ENCODE data around the gene CELSR1. TPM values are rescaled to one million over a fixed set of nuclear protein-coding genes. Genes with fewer than 3 reads are reported as not detected.
"Not testable (repeated sequence)": the region's sequence is repeated elsewhere in the genome, so short reads cannot be mapped to it uniquely, and the experiment has no call there.

The CELSR1 gene
- total RNA-seq, 2 experiments from 2014 or later = 0.31 to 0.33 TPM

DNA sequence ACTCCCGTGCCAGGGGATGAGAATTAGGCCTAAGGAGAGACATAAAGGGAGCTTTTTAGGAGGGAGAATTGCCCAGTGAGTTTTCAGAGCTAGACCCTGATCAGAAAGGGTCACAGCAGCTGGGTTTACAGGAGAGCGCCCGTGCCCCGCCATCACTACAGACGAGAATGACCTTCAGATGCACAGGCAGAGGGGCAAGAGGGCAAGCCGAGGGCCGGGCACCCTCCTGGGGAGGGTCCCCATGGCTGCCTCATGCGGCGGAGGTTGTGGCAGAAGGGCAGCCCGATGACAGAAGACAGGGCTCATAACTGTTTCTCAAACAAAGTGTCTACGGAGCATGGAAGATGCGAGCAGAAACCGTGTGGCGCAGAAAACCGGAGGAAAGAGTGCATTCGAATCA is 129.7 kb downstream of the CELSR1 start:
- DNase-seq (no peak), ATAC-seq (ENCODE audit: low read depth) (no peak)
- POLR2A ChIA-PET = no interaction called here
- no peaks in the 10 kb centered on the region for H3K4me1 Mint-ChIP-seq
- H3K9me3 Mint-ChIP-seq = no peaks in the 10 kb centered on the region
- no peak overlapping the region for H3K4me3 Mint-ChIP-seq
- H3K27ac Mint-ChIP-seq = no peak overlapping the region
- H3K36me3 Mint-ChIP-seq = no peaks in the 10 kb centered on the region
- H3K27me3 Mint-ChIP-seq = peaks cover 11% of the 10 kb centered on the region

DNA sequence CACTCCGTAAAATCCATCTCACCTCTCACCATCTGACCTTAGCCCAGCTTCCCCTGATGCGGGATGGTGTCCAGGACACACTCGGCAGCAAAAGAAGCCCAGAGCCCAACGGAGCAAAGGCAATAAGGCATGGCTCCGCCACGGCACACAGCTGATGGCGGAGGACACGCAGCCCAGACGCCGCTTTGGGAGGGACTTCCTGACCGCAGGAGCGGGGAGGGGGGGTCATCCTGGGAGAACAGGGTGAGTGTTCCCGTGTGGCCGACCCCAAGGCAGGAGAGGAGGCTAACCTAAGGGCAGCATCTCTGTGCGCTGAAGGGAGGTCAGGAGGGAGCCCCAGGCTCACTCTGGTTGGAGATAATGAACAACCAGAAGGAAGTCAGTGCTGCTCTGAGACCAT is 130.6 kb downstream of the CELSR1 start:
- Mint-ChIP-seq H3K27ac (no peak overlapping the region), H3K36me3 (no peaks in the 10 kb centered on the region), H3K27me3 (peaks cover 17% of the 10 kb centered on the region), H3K4me1 (no peaks in the 10 kb centered on the region), H3K9me3 (no peaks in the 10 kb centered on the region), H3K4me3 (no peak overlapping the region)
- DNase-seq = no peak
- ATAC-seq (ENCODE audit: low read depth) = no peak
- POLR2A ChIA-PET = no interaction called here

DNA sequence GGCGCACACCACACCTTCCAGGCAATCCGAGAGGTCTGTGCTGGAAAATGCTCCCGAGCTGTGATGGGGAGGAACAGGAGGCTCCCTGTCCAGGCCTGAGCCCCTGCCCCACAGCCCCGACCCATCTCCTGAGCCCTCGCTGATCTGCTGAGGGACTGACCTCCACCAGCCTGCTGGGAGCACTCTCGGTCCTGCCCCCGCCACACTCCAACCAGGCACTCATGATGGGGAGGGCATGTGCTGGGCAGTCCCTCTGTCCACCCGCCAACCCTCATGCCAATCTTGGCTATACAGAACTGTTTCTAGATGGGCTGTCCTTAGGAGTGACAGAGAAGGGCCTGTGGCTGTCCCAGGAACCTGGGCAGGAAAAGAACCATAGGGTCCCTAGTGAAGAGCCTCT is 131.1 kb downstream of the CELSR1 start:
- POLR2A ChIA-PET = no interaction called here
- H3K36me3 Mint-ChIP-seq = no peaks in the 10 kb centered on the region
- no peaks in the 10 kb centered on the region for H3K9me3 Mint-ChIP-seq
- H3K4me3 Mint-ChIP-seq = no peak overlapping the region
- H3K27ac Mint-ChIP-seq = no peak overlapping the region
- no peaks in the 10 kb centered on the region for H3K4me1 Mint-ChIP-seq
- DNase-seq (no peak), ATAC-seq (ENCODE audit: low read depth) (no peak)
- peaks cover 17% of the 10 kb centered on the region for H3K27me3 Mint-ChIP-seq

- H3K4me1 Mint-ChIP-seq = no peaks in the 10 kb centered on the region
- no peaks in the 10 kb centered on the region for H3K9me3 Mint-ChIP-seq
- no peak overlapping the region for H3K27ac Mint-ChIP-seq
- no peaks in the 10 kb centered on the region for H3K36me3 Mint-ChIP-seq
- POLR2A ChIA-PET = no interaction called here
- peaks cover 17% of the 10 kb centered on the region for H3K27me3 Mint-ChIP-seq
- no peak overlapping the region for H3K4me3 Mint-ChIP-seq
- DNase-seq (no peak), ATAC-seq (ENCODE audit: low read depth) (no peak)
Measured at GRCh38 chr22:46405901-46406300, 131.5 kb downstream of the CELSR1 start.

- H3K9me3 Mint-ChIP-seq; ATAC-seq (ENCODE audit: low read depth); H3K4me1 Mint-ChIP-seq; H3K4me3 Mint-ChIP-seq; DNase-seq; H3K27ac Mint-ChIP-seq; H3K36me3 Mint-ChIP-seq: not testable (repeated sequence)
- POLR2A ChIA-PET = interaction anchor here (0.6 kb wide), 1 partner anchor 497 kb away, joined by 3 read pairs; no protein-coding TSS in a partner anchor
- peaks cover 17% of the 10 kb centered on the region for H3K27me3 Mint-ChIP-seq
Measured at GRCh38 chr22:46403880-46404279, 133.5 kb downstream of the CELSR1 start.

GRCh38 chr22:46402505-46402904 is 134.9 kb downstream of the CELSR1 start:
- ATAC-seq (ENCODE audit: low read depth) = no peak
- no peaks in the 10 kb centered on the region for H3K9me3 Mint-ChIP-seq
- peaks cover 3% of the 10 kb centered on the region for H3K4me1 Mint-ChIP-seq
- H3K27ac Mint-ChIP-seq = no peak overlapping the region
- H3K36me3 Mint-ChIP-seq = no peaks in the 10 kb centered on the region
- no peak overlapping the region for H3K4me3 Mint-ChIP-seq
- peaks cover 17% of the 10 kb centered on the region for H3K27me3 Mint-ChIP-seq
- no peak for DNase-seq
- POLR2A ChIA-PET = no interaction called here

GRCh38 chr22:46401370-46401769 is 136.1 kb downstream of the CELSR1 start:
- Mint-ChIP-seq H3K4me1 (peaks cover 3% of the 10 kb centered on the region), H3K36me3 (no peaks in the 10 kb centered on the region), H3K27me3 (peaks cover 17% of the 10 kb centered on the region), H3K9me3 (no peaks in the 10 kb centered on the region), H3K4me3 (no peak overlapping the region), H3K27ac (no peak overlapping the region)
- DNase-seq (no peak), ATAC-seq (ENCODE audit: low read depth) (no peak)
- POLR2A ChIA-PET = no interaction called here

DNA sequence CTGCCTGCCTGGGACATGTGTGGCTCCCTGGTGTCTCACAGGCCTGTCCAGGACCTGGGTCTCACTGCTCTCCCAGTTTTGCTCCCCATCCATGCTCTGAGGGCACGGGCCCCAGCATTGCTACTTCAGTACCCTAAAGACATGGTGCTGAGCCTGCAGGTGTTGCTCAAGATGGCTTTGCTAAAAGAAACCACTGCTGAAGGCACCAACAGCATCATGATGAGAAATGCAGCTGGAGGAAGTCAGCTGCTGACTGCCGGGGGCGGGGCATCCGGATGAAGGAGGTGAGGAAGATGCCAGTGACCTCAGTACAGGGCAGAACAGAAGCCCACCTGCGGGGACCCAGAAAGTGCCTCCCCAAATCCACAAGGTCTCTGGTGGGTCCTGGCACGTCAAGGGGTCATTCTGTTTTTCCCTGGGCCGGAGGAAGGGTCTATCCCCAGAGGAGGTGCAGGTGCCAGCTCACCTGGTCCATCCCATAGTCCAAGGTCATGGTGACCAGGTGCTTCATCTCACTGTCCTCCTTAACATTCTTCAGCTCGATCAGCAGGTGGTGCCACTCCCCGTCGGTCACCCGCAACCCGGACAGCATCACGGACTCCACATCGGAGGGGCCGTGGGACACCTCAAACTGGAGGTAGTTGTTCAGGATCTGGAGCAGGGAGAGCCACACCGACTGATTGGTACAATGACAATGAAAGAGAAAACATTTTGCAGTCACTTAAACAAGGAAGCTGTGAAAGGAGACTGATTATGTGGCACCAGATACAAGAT is 138.0 kb downstream of the CELSR1 start:
- no peak overlapping the region for H3K27ac Mint-ChIP-seq
- H3K4me1 Mint-ChIP-seq = peaks cover 3% of the 10 kb centered on the region
- ATAC-seq (ENCODE audit: low read depth) = no peak
- no peaks in the 10 kb centered on the region for H3K9me3 Mint-ChIP-seq
- POLR2A ChIA-PET = no interaction called here
- DNase-seq = no peak
- peaks cover 17% of the 10 kb centered on the region for H3K27me3 Mint-ChIP-seq
- H3K36me3 Mint-ChIP-seq = no peaks in the 10 kb centered on the region
- no peak overlapping the region for H3K4me3 Mint-ChIP-seq

DNA sequence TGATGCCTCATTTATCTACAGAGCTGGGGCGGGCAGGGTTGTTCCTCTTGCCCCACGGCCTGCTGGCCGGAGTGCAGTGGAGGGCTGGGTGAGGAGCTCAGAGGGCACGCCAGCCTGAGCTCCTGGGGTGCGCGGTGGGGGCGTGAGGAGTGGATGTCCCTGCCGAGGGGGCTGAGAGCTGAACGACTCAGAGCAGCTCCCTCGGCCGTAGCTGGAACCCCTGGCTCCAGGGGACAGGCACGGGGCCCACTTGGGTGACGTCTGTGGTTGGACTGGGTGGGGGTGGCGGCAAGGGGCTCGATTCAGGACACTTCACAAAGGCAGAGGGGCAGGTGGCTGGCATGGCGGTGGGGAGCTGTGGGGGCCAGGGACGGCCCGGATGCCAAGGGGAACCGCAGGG is 139.5 kb downstream of the CELSR1 start:
- H3K9me3 Mint-ChIP-seq = no peaks in the 10 kb centered on the region
- no peak for ATAC-seq (ENCODE audit: low read depth)
- peaks cover 7% of the 10 kb centered on the region for H3K4me1 Mint-ChIP-seq

GRCh38 chr22:46397514-46397913 is 139.9 kb downstream of the CELSR1 start:
- ATAC-seq (ENCODE audit: low read depth) (no peak), DNase-seq (no peak)
- Mint-ChIP-seq H3K27ac (no peak overlapping the region), H3K36me3 (no peaks in the 10 kb centered on the region), H3K9me3 (no peaks in the 10 kb centered on the region), H3K4me1 (peaks cover 7% of the 10 kb centered on the region), H3K27me3 (peaks cover 4% of the 10 kb centered on the region), H3K4me3 (no peak overlapping the region)
- POLR2A ChIA-PET = no interaction called here

More for the DNA sequence above, 139.5 kb downstream of the CELSR1 start:
- no peak overlapping the region for H3K27ac Mint-ChIP-seq
- H3K4me3 Mint-ChIP-seq = no peak overlapping the region
- H3K36me3 Mint-ChIP-seq = no peaks in the 10 kb centered on the region
- no peak for DNase-seq
- peaks cover 8% of the 10 kb centered on the region for H3K27me3 Mint-ChIP-seq
- POLR2A ChIA-PET = no interaction called here

- H3K27me3 Mint-ChIP-seq; H3K27ac Mint-ChIP-seq; POLR2A ChIA-PET; DNase-seq; H3K36me3 Mint-ChIP-seq; H3K4me3 Mint-ChIP-seq; H3K4me1 Mint-ChIP-seq; ATAC-seq (ENCODE audit: low read depth); H3K9me3 Mint-ChIP-seq: not testable (repeated sequence)
Measured at GRCh38 chr22:46397049-46397448, 140.4 kb downstream of the CELSR1 start.

DNA sequence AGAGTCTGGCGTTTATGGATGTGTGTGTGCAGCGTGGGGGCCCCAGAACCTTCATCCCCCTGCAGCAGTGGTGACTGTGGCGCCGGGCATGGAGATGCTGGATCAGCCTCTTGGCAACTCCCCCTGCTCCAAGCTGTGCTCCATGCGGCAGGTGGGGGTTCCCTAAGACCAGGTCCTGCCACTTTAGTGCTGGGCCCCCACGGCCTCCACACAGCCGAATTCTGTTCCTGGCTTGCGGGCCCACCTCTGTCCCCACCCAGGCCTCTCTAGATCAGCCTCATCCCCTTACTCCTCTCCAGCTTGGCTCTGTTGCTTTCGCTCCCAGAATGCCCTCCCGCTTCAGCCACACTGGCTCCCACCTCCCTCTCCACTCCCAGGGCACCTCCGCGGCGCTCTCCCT is 142.3 kb downstream of the CELSR1 start:
- DNase-seq = no peak
- Mint-ChIP-seq H3K9me3 (no peaks in the 10 kb centered on the region), H3K4me1 (peaks cover 7% of the 10 kb centered on the region), H3K27me3 (no peaks in the 10 kb centered on the region), H3K4me3 (no peak overlapping the region), H3K27ac (no peak overlapping the region), H3K36me3 (no peaks in the 10 kb centered on the region)
- no peak for ATAC-seq (ENCODE audit: low read depth)
- POLR2A ChIA-PET = no interaction called here

DNA sequence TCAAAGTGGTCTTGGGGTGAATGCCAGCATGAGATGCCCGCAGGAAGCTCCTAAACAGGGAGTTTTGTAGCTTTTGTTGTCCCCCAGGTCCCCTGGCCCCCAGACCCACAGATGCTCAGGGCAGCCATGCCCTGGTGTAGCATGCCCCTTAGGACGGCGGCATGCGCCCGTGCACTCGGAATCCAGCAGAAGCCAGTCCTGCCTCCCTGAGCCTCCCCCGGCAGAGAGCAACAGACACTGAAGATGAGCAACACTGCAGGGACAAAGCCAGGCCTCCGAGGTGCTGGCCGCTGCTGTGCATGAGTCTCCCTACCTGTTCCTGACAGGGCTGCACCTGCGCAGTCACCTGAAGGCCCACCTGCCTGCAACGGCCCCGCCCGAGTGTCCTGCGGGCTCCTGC is 142.8 kb downstream of the CELSR1 start:
- no peaks in the 10 kb centered on the region for H3K36me3 Mint-ChIP-seq
- H3K9me3 Mint-ChIP-seq = no peaks in the 10 kb centered on the region
- peaks cover 7% of the 10 kb centered on the region for H3K4me1 Mint-ChIP-seq
- H3K27ac Mint-ChIP-seq = no peak overlapping the region
- POLR2A ChIA-PET = no interaction called here
- no peaks in the 10 kb centered on the region for H3K27me3 Mint-ChIP-seq
- no peak for DNase-seq
- no peak for ATAC-seq (ENCODE audit: low read depth)
- H3K4me3 Mint-ChIP-seq = no peak overlapping the region

- POLR2A ChIA-PET = no interaction called here
- no peaks in the 10 kb centered on the region for H3K9me3 Mint-ChIP-seq
- H3K27me3 Mint-ChIP-seq = no peaks in the 10 kb centered on the region
- peaks cover 4% of the 10 kb centered on the region for H3K4me1 Mint-ChIP-seq
- ATAC-seq (ENCODE audit: low read depth) (no peak), DNase-seq (no peak)
- no peaks in the 10 kb centered on the region for H3K36me3 Mint-ChIP-seq
- H3K27ac Mint-ChIP-seq = no peak overlapping the region
- H3K4me3 Mint-ChIP-seq = no peak overlapping the region
Measured at GRCh38 chr22:46393873-46394272, 143.5 kb downstream of the CELSR1 start.

Measured in activated naive CD8-positive, alpha-beta T cell treated with anti-CD3 and anti-CD28 coated beads, Interleukin-2, amount 10 ng/mL, durations not matched to agents 7 days and 5 days (primary cell).